ENCODE data around the gene BRSK2.

DNA sequence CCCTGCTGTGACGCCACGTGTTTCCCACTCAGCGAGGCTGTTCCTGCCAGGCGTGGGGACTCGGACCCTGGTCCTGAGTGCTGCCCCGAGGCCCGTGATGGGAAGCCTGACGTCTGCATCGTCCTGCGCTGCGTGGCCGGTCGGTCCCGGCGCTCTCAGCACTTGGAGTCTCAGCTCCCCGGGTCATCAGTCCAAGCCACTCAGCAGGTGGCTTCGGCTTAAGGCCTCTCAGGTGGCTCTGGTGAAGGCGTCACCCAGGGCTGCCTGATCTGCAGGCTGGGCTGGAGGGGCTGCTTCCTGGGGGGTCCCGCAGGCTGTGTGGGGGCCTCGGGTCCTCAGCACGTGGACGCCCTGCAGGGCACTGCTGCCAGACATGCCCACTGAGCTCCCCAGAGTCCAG, 35.3 kb downstream of the BRSK2 start:
- no peak for TF ChIP-seq ZFP3 (CRISPR knock-in tag; IDR thresholded peaks at IDR 0.05)
- no peak for TF ChIP-seq ZFP30 (CRISPR knock-in tag; IDR thresholded peaks at IDR 0.05)
- TF ChIP-seq OSR1 (CRISPR knock-in tag; IDR thresholded peaks at IDR 0.05) = no peak

Measured in SK-N-SH treated with all-trans-retinoic acid at 6 μM for 48 hours (cell line).